Sigmoid colon (tissue), 7 donors: ENCODE data around the gene MOB1B. TPM values are rescaled to one million over a fixed set of nuclear protein-coding genes. Genes with fewer than 3 reads are reported as not detected.
"Not testable (repeated sequence)": the region's sequence is repeated elsewhere in the genome, so short reads cannot be mapped to it uniquely, and the experiment has no call there.

ENCODE experiments used
- DNase-seq: peaks from one replicate; pipeline ENCODE4 v3.0.0-alpha.2; 2019
- H3K27ac ChIP-seq, 4 donors: fragments of 200-600 bp; sonication (generic); one replicate each; pipeline ENCODE4 v1.5.1; 2016 to 2019; ENCODE audit warnings: mild to moderate bottlenecking in 1 of 4
- H3K27me3 ChIP-seq, 3 donors: fragments of 200-600 bp; sonication (generic); one replicate each; pipeline ENCODE4 v1.5.1; 2019; ENCODE audit warnings: mild to moderate bottlenecking in 1 of 3
- H3K36me3 ChIP-seq, 4 donors: fragments of 200-600 bp; sonication (generic); one replicate each; pipeline ENCODE4 v1.5.1; 2016 to 2019
- H3K4me1 ChIP-seq, 4 donors: fragments of 200-600 bp; sonication (generic); one replicate each; pipeline ENCODE4 v1.5.1; 2017 to 2019
- H3K4me3 ChIP-seq, 4 donors: fragments of 200-600 bp; sonication (generic); one replicate each; pipeline ENCODE4 v1.5.1; 2017 to 2019; ENCODE audit warnings: mild to moderate bottlenecking in 2 of 4, moderate library complexity in 1 of 4
- H3K9me3 ChIP-seq, 4 donors: fragments of 200-600 bp in 3 of 4; sonication (generic) in 3 of 4; one replicate each; pipeline versions ENCODE4 v1.5.1 to v1.6.1; 2013 to 2019
- CTCF ChIP-seq, 4 experiments: fragments of 450-650 bp in 3 of 4; fragments of 200-600 bp in 1 of 4; IDR thresholded peaks; one replicate each; pipeline ENCODE4 v1.5.1; 2016 to 2019; ENCODE audit warnings: antibody characterized with exemption in 4 of 4, mild to moderate bottlenecking in 3 of 4, moderate library complexity in 2 of 4
- EP300 ChIP-seq, 4 donors: sonication (generic); formaldehyde crosslinking; IDR thresholded peaks; one replicate each; pipeline ENCODE4 v1.6.1; 2017; ENCODE audit warnings: antibody characterized with exemption in 4 of 4
- POLR2A ChIP-seq, 2 donors: fragments of 450-650 bp; IDR thresholded peaks; one replicate each; pipeline ENCODE4 v1.6.1; 2016; ENCODE audit warnings: antibody characterized with exemption in 2 of 2, mild to moderate bottlenecking in 2 of 2, moderate library complexity in 2 of 2
- POLR2AphosphoS5 ChIP-seq, 4 donors: sonication (generic); formaldehyde crosslinking; IDR thresholded peaks; one replicate each; pipeline ENCODE4 v1.6.1; 2017; ENCODE audit warnings: antibody characterized with exemption in 4 of 4
- WGBS, 2 donors: extraction: QIAGEN DNeasy Blood & Tissue Kit; methylation state at CpG; one replicate each; pipeline ENCODE4 v1.1.7; 2013; 5-methylcytosine and 5-hydroxymethylcytosine counted together
- intact Hi-C: fragments of 100-400 bp; cut with DNase I; formaldehyde crosslinking; loops from one replicate; pipeline ENCODE4 v1.15.1; 2023
- polyA plus RNA-seq, 3 donors: library from polyadenylated mRNA; stranded (reverse); fragments of 200-250 nt; gene quantifications; one replicate each; pipeline ENCODE4 v1.2.3, GENCODE V29; 2013
- total RNA-seq, 4 donors: library from RNA; depleted of rRNA; stranded (reverse); fragments of >200 nt; gene quantifications; one replicate each; pipeline ENCODE4 v1.1.0, GENCODE V29; 2016
- donor health status: healthy with polysubstance abuse.
- donor health status: Bipolar disorder and iron deficiency.
- donor health status: healthy.

Gene MOB1B
- total and polyA plus RNA-seq, 7 donors = 3.0 to 21.7 (median 15.7) TPM

- H3K4me1 ChIP-seq = peaks cover 0 to 13% (median 5%) of the 10 kb centered on the region in 4 donors
- TF ChIP-seq POLR2AphosphoS5 (IDR thresholded peaks at IDR 0.05) (no peak), CTCF (IDR thresholded peaks at IDR 0.05) (no peak), EP300 (IDR thresholded peaks at IDR 0.05) (no peak), POLR2A (IDR thresholded peaks at IDR 0.05) (no peak)
- DNase-seq = no peak
- H3K27me3 ChIP-seq = no peaks in the 10 kb centered on the region
- 31 to 43% methylated on average over 5 of the region's 5 CpGs for WGBS, 2 donors
- no peak overlapping the region for H3K4me3 ChIP-seq
- H3K36me3 ChIP-seq = no peaks in the 10 kb centered on the region
- intact Hi-C loops = no loop called here
- peak overlapping the region in 1 of 4 donors; percentile 26 for H3K27ac ChIP-seq
- no peaks in the 10 kb centered on the region for H3K9me3 ChIP-seq
These were observed 6.2 kb upstream of the MOB1B start for GRCh38 chr4:70895811-70896491.

GRCh38 chr4:70898581-70898980 lies 3.6 kb upstream of the MOB1B start:
- H3K4me1 ChIP-seq = peaks cover 0 to 22% (median 8%) of the 10 kb centered on the region in 4 donors
- H3K27me3 ChIP-seq, H3K9me3 ChIP-seq, H3K27ac ChIP-seq, intact Hi-C loops, H3K4me3 ChIP-seq, H3K36me3 ChIP-seq, DNase-seq: not testable (repeated sequence)
- 78 to 84% methylated on average over 6 of the region's 6 CpGs for WGBS, 2 donors

GRCh38 chr4:70901607-70901983 lies 574 bp upstream of the MOB1B start:
- H3K9me3 ChIP-seq = no peaks in the 10 kb centered on the region

GRCh38 chr4:70902577-70903290 lies 565 bp downstream of the MOB1B start:
- no peak for TF ChIP-seq POLR2A (IDR thresholded peaks at IDR 0.05)
- TF ChIP-seq CTCF (IDR thresholded peaks at IDR 0.05) = no peak
- TF ChIP-seq POLR2AphosphoS5 (IDR thresholded peaks at IDR 0.05) = no peak
- no peak for TF ChIP-seq EP300 (IDR thresholded peaks at IDR 0.05)
- Histone ChIP-seq H3K27ac (peak overlapping the region; percentile 82 to 93 (median 92)), H3K9me3 (no peaks in the 10 kb centered on the region), H3K4me1 (peaks cover 0 to 15% (median 6%) of the 10 kb centered on the region in 4 donors), H3K4me3 (peak overlapping the region; percentile 77 to 90 (median 84)), H3K27me3 (no peaks in the 10 kb centered on the region), H3K36me3 (no peaks in the 10 kb centered on the region)
- no peak for DNase-seq
- intact Hi-C loops = loop anchor here (1.0 to 5.0 kb wide), 4 partner anchors 64 to 215 kb away; partner anchors contain the start of genes DCK, GRSF1 and UTP3
- 1% methylated on average over 48 of the region's 48 CpGs for WGBS, 2 donors

More at GRCh38 chr4:70901607-70901983, 574 bp upstream of the MOB1B start:
- Histone ChIP-seq H3K4me1 (peaks cover 0 to 15% (median 6%) of the 10 kb centered on the region in 4 donors), H3K27ac (peak overlapping the region; percentile 82 to 93 (median 92)), H3K4me3 (peak overlapping the region; percentile 77 to 90 (median 84)), H3K27me3 (no peaks in the 10 kb centered on the region), H3K36me3 (no peaks in the 10 kb centered on the region)
- TF ChIP-seq EP300 (IDR thresholded peaks at IDR 0.05) (no peak), CTCF (IDR thresholded peaks at IDR 0.05) (no peak), POLR2AphosphoS5 (IDR thresholded peaks at IDR 0.05) (no peak), POLR2A (IDR thresholded peaks at IDR 0.05) (no peak)
- DNase-seq = no peak
- WGBS, 2 donors = 10 to 35% methylated on average over 8 of the region's 8 CpGs
- intact Hi-C loops = loop anchor here (5.0 kb wide), 2 partner anchors 194 to 214 kb away; partner anchors contain the start of gene UTP3

- Histone ChIP-seq H3K4me1 (peaks cover 0 to 15% (median 6%) of the 10 kb centered on the region in 4 donors), H3K4me3 (peak overlapping the region; percentile 77 to 90 (median 84)), H3K27me3 (no peaks in the 10 kb centered on the region), H3K27ac (peak overlapping the region; percentile 82 to 93 (median 92)), H3K36me3 (no peaks in the 10 kb centered on the region), H3K9me3 (no peaks in the 10 kb centered on the region)
- intact Hi-C loops = loop anchor here (2.0 to 5.0 kb wide), 3 partner anchors 64 to 216 kb away; partner anchors contain the start of genes GRSF1 and UTP3
- DNase-seq = no peak
- WGBS, 2 donors = 2% methylated on average over 5 of the region's 5 CpGs
- TF ChIP-seq CTCF (IDR thresholded peaks at IDR 0.05) = no peak
These were observed 1.1 kb downstream of the MOB1B start for GRCh38 chr4:70903291-70903603.
